ENCODE data around the gene PRKACA.
A peak's percentile ranks its signal among the peaks of the same experiment; 100 is the strongest.

The PRKACA gene

DNA sequence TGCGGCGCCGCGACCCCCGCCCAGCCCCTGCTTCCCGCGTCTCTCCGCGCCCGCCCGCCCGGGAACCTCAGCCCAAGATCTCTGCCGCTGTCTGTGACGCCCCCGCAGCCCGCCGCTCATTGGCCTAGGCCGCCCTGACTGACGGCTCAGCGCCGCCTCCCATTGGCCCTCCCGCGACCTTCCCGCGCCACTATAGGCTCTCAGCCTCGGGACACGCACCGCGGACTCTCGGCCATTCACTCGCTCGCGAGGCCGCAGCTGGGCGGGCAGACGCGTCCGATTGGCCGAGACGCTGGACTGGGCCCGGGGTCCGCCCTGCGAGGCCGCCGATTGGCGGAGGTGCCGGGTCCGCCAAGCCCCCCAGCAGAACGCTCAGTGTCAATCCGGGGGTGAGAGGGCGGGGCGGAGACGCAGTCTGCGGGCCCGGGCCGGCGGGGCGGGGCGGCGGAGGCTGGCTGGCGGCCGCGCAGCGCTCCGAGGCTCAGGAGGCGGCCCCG, at the start of gene PRKACA:
Gene PRKACA (minus strand): TSS at position 95 of the 497 bp plus-strand sequence. CDS start 215 bp downstream, outside the sequence.
- TF ChIP-seq CTCF (conservative IDR thresholded peaks at IDR 0.05) (no peak), ZFX (IDR thresholded peaks at IDR 0.05) (no peak)
- H3K27ac ChIP-seq = peak within 1 kb of the TSS; percentile 91

- no peak for TF ChIP-seq CTCF (conservative IDR thresholded peaks at IDR 0.05)
- no peak overlapping the region for H3K27ac ChIP-seq
Measured at GRCh38 chr19:14166999-14167575, 49.5 kb upstream of the PRKACA start.

- no peak overlapping the region for H3K27ac ChIP-seq
- TF ChIP-seq CTCF (conservative IDR thresholded peaks at IDR 0.05) (no peak), ZFX (IDR thresholded peaks at IDR 0.05) (no peak)
Measured at GRCh38 chr19:14165990-14166830, 48.6 kb upstream of the PRKACA start.

DNA sequence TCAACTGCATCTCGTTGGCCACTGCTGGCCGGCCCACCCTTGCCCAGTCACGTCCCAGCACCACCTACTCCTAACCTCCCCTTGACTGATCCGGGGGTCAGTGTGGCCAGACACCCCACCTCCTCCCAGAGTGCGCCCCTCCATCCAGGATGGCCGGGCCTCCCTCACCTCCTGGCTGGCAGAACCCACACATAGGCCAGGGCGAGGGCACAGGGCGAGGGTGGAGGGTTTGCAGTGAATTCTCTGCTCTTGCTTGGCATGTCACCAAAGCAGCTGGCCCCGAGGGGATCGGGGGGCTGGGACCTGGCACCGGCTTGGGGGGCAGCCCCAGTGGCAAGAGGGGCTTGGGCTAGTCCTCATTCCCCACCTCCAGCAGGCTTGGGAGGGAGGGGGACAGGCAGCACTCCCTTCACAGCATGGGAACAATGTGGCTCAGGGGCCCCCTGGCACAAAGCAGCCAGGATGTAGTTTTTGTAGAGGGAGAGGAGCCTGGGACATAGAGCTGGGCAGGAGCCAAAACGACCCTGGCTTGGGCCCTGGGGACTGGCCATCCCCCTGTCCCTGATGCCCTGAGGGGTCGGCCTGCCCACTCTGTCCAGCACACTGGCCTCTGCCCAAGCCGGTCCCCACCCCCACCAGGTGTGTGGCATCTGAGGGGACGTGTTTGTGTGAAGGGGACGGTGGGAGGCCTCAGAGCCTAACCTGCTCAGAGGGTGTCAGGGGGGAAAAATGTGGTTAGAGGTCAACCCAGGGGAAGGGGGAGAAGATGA, 47.3 kb upstream of the PRKACA start:
- no peak overlapping the region for H3K27ac ChIP-seq
- TF ChIP-seq CTCF (conservative IDR thresholded peaks at IDR 0.05) (no peak), ZFX (IDR thresholded peaks at IDR 0.05) (no peak)

DNA sequence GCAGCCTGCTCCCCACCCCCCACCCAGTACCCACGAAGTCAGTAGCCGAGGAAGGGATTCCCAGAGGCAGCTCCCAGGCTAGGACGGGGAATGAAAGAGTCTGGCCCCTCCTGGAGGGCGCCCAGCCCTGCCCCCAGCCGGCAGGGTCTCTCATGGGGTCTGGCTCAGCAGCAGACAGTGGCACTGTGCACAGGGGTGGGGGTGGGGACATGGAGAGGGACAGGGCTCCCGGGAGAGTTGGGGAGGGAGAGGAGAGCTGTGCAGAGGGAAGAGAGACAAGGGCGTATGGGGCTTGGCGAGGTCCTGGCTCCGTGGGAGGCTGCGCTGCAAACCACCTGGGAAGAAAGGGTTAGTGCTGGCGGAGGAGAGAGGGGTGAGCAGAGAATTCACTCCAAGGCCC, 46.5 kb upstream of the PRKACA start:
- H3K27ac ChIP-seq = no peak overlapping the region
- TF ChIP-seq CTCF (conservative IDR thresholded peaks at IDR 0.05) (no peak), ZFX (IDR thresholded peaks at IDR 0.05) (no peak)

- no peak overlapping the region for H3K27ac ChIP-seq
- TF ChIP-seq ZFX (IDR thresholded peaks at IDR 0.05) (no peak), CTCF (conservative IDR thresholded peaks at IDR 0.05) (no peak)
Measured at GRCh38 chr19:14162871-14163297, 45.3 kb upstream of the PRKACA start.

Measured in C4-2B (cell line).